Endodermal cell (in vitro differentiated cells): ENCODE results near the gene SPOUT1. TPM values are rescaled to one million over a fixed set of nuclear protein-coding genes. Genes with fewer than 3 reads are reported as not detected.
A peak's percentile ranks its signal among the peaks of the same experiment; 100 is the strongest.

Source experiments
- DNase-seq: peaks from one replicate; pipeline ENCODE4 v3.0.0-alpha.2; 2017
- H3K27ac ChIP-seq: 2 replicates; pipeline ENCODE4 v1.5.1; 2013; ENCODE audit warnings: mild to moderate bottlenecking, low read depth, low read length, moderate library complexity
- H3K27me3 ChIP-seq: 2 replicates; pipeline ENCODE4 v1.6.1; 2013; ENCODE audit warnings: mild to moderate bottlenecking, low read length, moderate library complexity; ENCODE audit not compliant: insufficient read depth, control insufficient read depth, poor library complexity, severe bottlenecking
- H3K36me3 ChIP-seq: 2 replicates; pipeline ENCODE4 v1.7.0; 2013; ENCODE audit warnings: mild to moderate bottlenecking, low read length, moderate library complexity; ENCODE audit not compliant: control insufficient read depth, insufficient read depth
- H3K4me1 ChIP-seq: one replicate; pipeline ENCODE4 v1.7.0; 2013; ENCODE audit warnings: low read length; ENCODE audit not compliant: control insufficient read depth, insufficient read depth
- H3K4me3 ChIP-seq: 2 replicates; pipeline ENCODE4 v1.5.1; 2013; ENCODE audit warnings: mild to moderate bottlenecking, low read length, moderate library complexity
- H3K9ac ChIP-seq: 2 replicates; pipeline ENCODE4 v1.6.1; 2013; ENCODE audit warnings: mild to moderate bottlenecking, low read length, moderate library complexity; ENCODE audit not compliant: poor library complexity, severe bottlenecking; ENCODE audit errors: extremely low read depth
- H3K9me3 ChIP-seq: 2 replicates; pipeline ENCODE4 v1.6.1; 2013; ENCODE audit warnings: mild to moderate bottlenecking, low read length, moderate library complexity; ENCODE audit not compliant: control insufficient read depth
- H3K27ac Mint-ChIP-seq: 2 replicates; pipeline ENCODE4 v1.8.0; 2020; ENCODE audit warnings: mixed read lengths
- H3K27me3 Mint-ChIP-seq: 2 replicates; pipeline ENCODE4 v1.8.0; 2021; ENCODE audit warnings: mild to moderate bottlenecking, mixed read lengths; ENCODE audit not compliant: insufficient read depth
- H3K36me3 Mint-ChIP-seq: 2 replicates; pipeline ENCODE4 v1.8.0; 2020; ENCODE audit warnings: low read depth, mixed read lengths
- H3K4me1 Mint-ChIP-seq: 2 replicates; pipeline ENCODE4 v1.8.0; 2020; ENCODE audit warnings: mixed read lengths
- H3K4me3 Mint-ChIP-seq: 2 replicates; pipeline ENCODE4 v1.8.0; 2020; ENCODE audit warnings: mild to moderate bottlenecking, moderate library complexity, mixed read lengths
- H3K9me3 Mint-ChIP-seq: 2 replicates; pipeline ENCODE4 v1.8.0; 2020; ENCODE audit warnings: mild to moderate bottlenecking, mixed read lengths
- CTCF ChIP-seq: fragments of 200-600 bp; sonication (generic); conservative IDR thresholded peaks from 2 replicates; pipeline ENCODE4 v1.5.0; 2021; ENCODE audit warnings: antibody characterized with exemption, mild to moderate bottlenecking
- WGBS, 2 experiments: methylation state at CpG; one replicate each; pipeline versions ENCODE4 v1.1.5 to v1.1.7; 2013; ENCODE audit warnings: missing lambda C conversion rate in 2 of 2, mixed read lengths in 1 of 2; ENCODE audit not compliant: insufficient coverage in 1 of 2, insufficient read length in 1 of 2; 5-methylcytosine and 5-hydroxymethylcytosine counted together
- total RNA-seq, 2 donors: library from RNA; stranded (reverse); fragmentation: NEBNext Ultra II Directional in 1 of 2; extraction: Animal tissue kit (Norgen Biotek cat#: 25700) in 1 of 2; gene quantifications; 2 replicates in 1 of 2; 3 replicates in 1 of 2; pipeline ENCODE4 v1.2.1, GENCODE V29; 2021

The SPOUT1 gene
- total RNA-seq, 2 donors from 2014 or later: 66.9 to 86.5 TPM

DNA sequence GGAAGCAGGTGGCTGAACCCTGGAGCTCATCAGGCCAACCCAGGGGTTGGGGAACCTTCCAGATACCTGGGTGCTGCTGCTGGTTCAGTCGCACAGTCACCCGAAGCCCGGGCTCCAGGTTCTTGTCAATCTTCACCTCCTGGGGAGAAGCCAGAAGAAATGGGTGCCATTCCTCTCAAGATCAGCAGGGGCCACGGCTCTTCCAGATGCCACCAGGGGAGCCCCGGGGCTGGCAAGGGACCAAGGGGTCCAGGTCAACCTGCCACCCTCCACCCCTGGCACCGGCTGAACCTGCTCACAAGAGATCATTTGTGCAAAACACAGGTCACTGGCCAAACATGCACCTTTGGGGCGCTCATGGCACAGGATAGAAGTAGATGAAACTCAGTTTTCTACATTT is 4.7 kb downstream of the SPOUT1 start:
- TF ChIP-seq CTCF: no peak
- Histone ChIP-seq H3K27me3 (no peaks in the 10 kb centered on the region), H3K4me3 (no peak overlapping the region), H3K27ac (no peak overlapping the region), H3K36me3 (peaks cover 49% of the 10 kb centered on the region), H3K9me3 (no peaks in the 10 kb centered on the region), H3K9ac (no peak overlapping the region), H3K4me1 (peaks cover 3% of the 10 kb centered on the region)
- no peak for DNase-seq
- H3K27me3 Mint-ChIP-seq: no peaks in the 10 kb centered on the region
- H3K27ac Mint-ChIP-seq: no peak overlapping the region
- H3K4me3 Mint-ChIP-seq: no peak overlapping the region
- H3K4me1 Mint-ChIP-seq: peaks cover 8% of the 10 kb centered on the region
- WGBS, 2 experiments: 96 to 97% methylated on average over 5 to 7 of the region's 7 CpGs
- peaks cover 59% of the 10 kb centered on the region for H3K36me3 Mint-ChIP-seq
- no peaks in the 10 kb centered on the region for H3K9me3 Mint-ChIP-seq

GRCh38 chr9:128823903-128824406 is 5.6 kb downstream of the SPOUT1 start:
- 90% methylated on average over 2 to 12 of the region's 12 CpGs for WGBS, 2 experiments
- peaks cover 57% of the 10 kb centered on the region for H3K36me3 Mint-ChIP-seq
- H3K36me3 ChIP-seq: peaks cover 49% of the 10 kb centered on the region

DNA sequence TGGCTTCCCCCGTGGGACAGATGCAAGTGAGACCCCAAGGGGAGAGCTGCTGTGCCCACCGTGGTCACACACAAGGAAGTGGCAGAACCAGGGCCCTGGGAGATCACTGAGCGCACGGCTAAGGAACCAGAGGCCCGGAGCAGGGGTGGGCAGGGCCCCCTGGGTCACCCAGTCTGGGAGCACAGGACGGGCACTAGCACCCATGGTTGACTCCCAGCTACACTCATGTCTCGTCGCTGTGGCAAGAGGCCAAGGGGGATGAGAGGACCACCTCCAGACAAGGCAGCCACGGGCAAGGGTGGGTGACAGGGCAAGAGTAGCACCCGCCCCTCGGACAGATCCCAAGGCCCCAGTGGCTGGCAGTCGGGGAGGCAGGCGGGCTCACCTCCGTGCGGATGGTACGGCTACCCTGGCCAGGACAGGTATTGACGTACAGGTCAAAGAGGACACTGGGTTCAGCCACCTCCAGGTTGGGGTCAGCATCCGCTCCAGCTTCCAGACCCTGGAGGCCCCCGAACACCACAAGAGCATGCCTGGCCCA is 6.2 kb downstream of the SPOUT1 start:
- Histone ChIP-seq H3K27ac (no peak overlapping the region), H3K27me3 (no peaks in the 10 kb centered on the region), H3K9ac (no peak overlapping the region), H3K4me3 (no peak overlapping the region), H3K9me3 (no peaks in the 10 kb centered on the region), H3K4me1 (no peaks in the 10 kb centered on the region), H3K36me3 (peaks cover 49% of the 10 kb centered on the region)
- H3K27me3 Mint-ChIP-seq: no peaks in the 10 kb centered on the region
- H3K36me3 Mint-ChIP-seq: peaks cover 52% of the 10 kb centered on the region
- H3K27ac Mint-ChIP-seq: no peak overlapping the region
- H3K4me1 Mint-ChIP-seq: peaks cover 8% of the 10 kb centered on the region
- no peaks in the 10 kb centered on the region for H3K9me3 Mint-ChIP-seq
- WGBS, 2 experiments: 94 to 96% methylated on average over 17 to 19 of the region's 19 CpGs
- TF ChIP-seq CTCF: no peak
- H3K4me3 Mint-ChIP-seq: no peak overlapping the region
- no peak for DNase-seq

More at GRCh38 chr9:128823903-128824406, 5.6 kb downstream of the SPOUT1 start:
- Mint-ChIP-seq H3K4me3 (no peak overlapping the region), H3K27me3 (no peaks in the 10 kb centered on the region), H3K4me1 (peaks cover 12% of the 10 kb centered on the region), H3K9me3 (no peaks in the 10 kb centered on the region), H3K27ac (no peak overlapping the region)
- Histone ChIP-seq H3K9me3 (no peaks in the 10 kb centered on the region), H3K4me3 (no peak overlapping the region), H3K9ac (no peak overlapping the region), H3K27me3 (no peaks in the 10 kb centered on the region), H3K27ac (no peak overlapping the region), H3K4me1 (peaks cover 3% of the 10 kb centered on the region)
- DNase-seq: peak; percentile 31
- TF ChIP-seq CTCF: no peak
